OCI-LY1 (cell line): ENCODE measurements around the gene NAALADL1.

Experiments
- EZH2 ChIP-seq: fragments of 200-600 bp; sonication (generic), shearing (Covaris generic); IDR thresholded peaks from 2 replicates; pipeline ENCODE4 v1.8.0; 2017; ENCODE audit warnings: borderline replicate concordance, mixed run types, mild to moderate bottlenecking, antibody characterized with exemption, low read length, moderate library complexity, mixed read lengths
- TF ChIP-seq, protein P1 (sequence below): fragments of 200-600 bp; sonication (generic), shearing (Covaris generic); IDR thresholded peaks from 2 replicates; pipeline ENCODE4 v1.5.1; 2017; ENCODE audit warnings: mild to moderate bottlenecking, antibody characterized with exemption, low read length, moderate library complexity, mixed read lengths

DNA sequence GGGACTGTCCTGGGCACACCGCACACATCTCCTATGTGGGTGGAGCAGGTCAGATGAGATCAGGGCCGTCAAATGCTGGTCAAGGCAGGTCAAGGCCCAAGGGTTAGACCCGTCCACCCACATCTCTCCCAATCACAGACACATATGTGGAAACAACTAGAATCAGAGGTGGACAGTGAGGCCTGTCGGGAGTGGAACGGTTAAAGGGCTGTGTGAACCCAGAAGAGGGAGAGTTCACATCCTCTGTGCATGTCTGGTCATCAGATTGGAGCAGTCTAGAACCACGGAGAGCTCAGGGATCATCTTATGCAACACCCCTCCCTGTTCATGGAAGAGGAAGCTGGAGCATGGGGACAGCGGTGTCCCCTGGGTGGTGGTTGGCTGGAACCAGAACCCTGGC, 38.5 kb downstream of the NAALADL1 start:
- TF ChIP-seq, protein P1, sequence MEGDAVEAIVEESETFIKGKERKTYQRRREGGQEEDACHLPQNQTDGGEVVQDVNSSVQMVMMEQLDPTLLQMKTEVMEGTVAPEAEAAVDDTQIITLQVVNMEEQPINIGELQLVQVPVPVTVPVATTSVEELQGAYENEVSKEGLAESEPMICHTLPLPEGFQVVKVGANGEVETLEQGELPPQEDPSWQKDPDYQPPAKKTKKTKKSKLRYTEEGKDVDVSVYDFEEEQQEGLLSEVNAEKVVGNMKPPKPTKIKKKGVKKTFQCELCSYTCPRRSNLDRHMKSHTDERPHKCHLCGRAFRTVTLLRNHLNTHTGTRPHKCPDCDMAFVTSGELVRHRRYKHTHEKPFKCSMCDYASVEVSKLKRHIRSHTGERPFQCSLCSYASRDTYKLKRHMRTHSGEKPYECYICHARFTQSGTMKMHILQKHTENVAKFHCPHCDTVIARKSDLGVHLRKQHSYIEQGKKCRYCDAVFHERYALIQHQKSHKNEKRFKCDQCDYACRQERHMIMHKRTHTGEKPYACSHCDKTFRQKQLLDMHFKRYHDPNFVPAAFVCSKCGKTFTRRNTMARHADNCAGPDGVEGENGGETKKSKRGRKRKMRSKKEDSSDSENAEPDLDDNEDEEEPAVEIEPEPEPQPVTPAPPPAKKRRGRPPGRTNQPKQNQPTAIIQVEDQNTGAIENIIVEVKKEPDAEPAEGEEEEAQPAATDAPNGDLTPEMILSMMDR, result no peak
- no peak for TF ChIP-seq EZH2
